T-helper 1 cell treated with Interleukin-12 subunit alpha and Interleukin-12 subunit beta and Interleukin-4 antibody, amounts not matched to agents 30 μg/mL and 1 μg/mL, for 36 hours (primary cell): Measurements from ENCODE around the gene MYO1G.

Source experiments
- H3K27ac Mint-ChIP-seq: one replicate; pipeline ENCODE4 v1.8.0; 2021; ENCODE audit warnings: mild to moderate bottlenecking, mixed read lengths
- H3K27me3 Mint-ChIP-seq: one replicate; pipeline ENCODE4 v1.8.0; 2021; ENCODE audit warnings: low read depth, mixed read lengths
- H3K36me3 Mint-ChIP-seq: one replicate; pipeline ENCODE4 v1.8.0; 2021; ENCODE audit warnings: low read depth, mixed read lengths
- H3K4me1 Mint-ChIP-seq: one replicate; pipeline ENCODE4 v1.8.0; 2021; ENCODE audit warnings: low read depth, mixed read lengths
- H3K4me3 Mint-ChIP-seq: one replicate; pipeline ENCODE4 v1.8.0; 2021; ENCODE audit warnings: mild to moderate bottlenecking, moderate library complexity, mixed read lengths
- H3K9me3 Mint-ChIP-seq: one replicate; pipeline ENCODE4 v1.8.0; 2021; ENCODE audit warnings: mixed read lengths

The MYO1G gene

GRCh38 chr7:44969701-44970522 lies 8.9 kb downstream of the MYO1G start:
- Mint-ChIP-seq H3K27ac (no peak overlapping the region), H3K27me3 (no peaks in the 10 kb centered on the region), H3K9me3 (no peaks in the 10 kb centered on the region), H3K4me3 (no peak overlapping the region), H3K4me1 (peaks cover 15% of the 10 kb centered on the region), H3K36me3 (peaks cover 53% of the 10 kb centered on the region)

- H3K9me3 Mint-ChIP-seq = no peaks in the 10 kb centered on the region
- H3K27me3 Mint-ChIP-seq = no peaks in the 10 kb centered on the region
- peaks cover 10% of the 10 kb centered on the region for H3K4me1 Mint-ChIP-seq
- H3K27ac Mint-ChIP-seq = no peak overlapping the region
- no peak overlapping the region for H3K4me3 Mint-ChIP-seq
- peaks cover 46% of the 10 kb centered on the region for H3K36me3 Mint-ChIP-seq
Measured at GRCh38 chr7:44969049-44969700, 9.6 kb downstream of the MYO1G start.

- Mint-ChIP-seq H3K36me3 (peaks cover 43% of the 10 kb centered on the region), H3K27ac (no peak overlapping the region), H3K4me3 (no peak overlapping the region), H3K27me3 (no peaks in the 10 kb centered on the region), H3K9me3 (no peaks in the 10 kb centered on the region), H3K4me1 (peaks cover 10% of the 10 kb centered on the region)
Measured at GRCh38 chr7:44967571-44968446, 11.0 kb downstream of the MYO1G start.

GRCh38 chr7:44966731-44967538 lies 11.9 kb downstream of the MYO1G start:
- Mint-ChIP-seq H3K4me3 (no peak overlapping the region), H3K27me3 (no peaks in the 10 kb centered on the region), H3K27ac (no peak overlapping the region), H3K9me3 (no peaks in the 10 kb centered on the region), H3K4me1 (peaks cover 7% of the 10 kb centered on the region), H3K36me3 (peaks cover 39% of the 10 kb centered on the region)

GRCh38 chr7:44965937-44966730 lies 12.7 kb downstream of the MYO1G start:
- Mint-ChIP-seq H3K9me3 (no peaks in the 10 kb centered on the region), H3K27me3 (no peaks in the 10 kb centered on the region), H3K27ac (no peak overlapping the region), H3K4me1 (peaks cover 4% of the 10 kb centered on the region), H3K4me3 (no peak overlapping the region), H3K36me3 (peaks cover 33% of the 10 kb centered on the region)

- Mint-ChIP-seq H3K27me3 (no peaks in the 10 kb centered on the region), H3K4me3 (no peak overlapping the region), H3K4me1 (peaks cover 6% of the 10 kb centered on the region), H3K36me3 (peaks cover 32% of the 10 kb centered on the region), H3K27ac (no peak overlapping the region), H3K9me3 (no peaks in the 10 kb centered on the region)
Measured at GRCh38 chr7:44965441-44965903, 13.3 kb downstream of the MYO1G start.

- Mint-ChIP-seq H3K4me3 (no peak overlapping the region), H3K27ac (peak overlapping the region; percentile 6), H3K4me1 (peaks cover 10% of the 10 kb centered on the region), H3K36me3 (peaks cover 34% of the 10 kb centered on the region), H3K27me3 (no peaks in the 10 kb centered on the region), H3K9me3 (no peaks in the 10 kb centered on the region)
Measured at GRCh38 chr7:44964831-44965440, 13.9 kb downstream of the MYO1G start.

GRCh38 chr7:44964384-44964830 lies 14.4 kb downstream of the MYO1G start:
- no peaks in the 10 kb centered on the region for H3K27me3 Mint-ChIP-seq
- no peak overlapping the region for H3K4me3 Mint-ChIP-seq
- peaks cover 36% of the 10 kb centered on the region for H3K36me3 Mint-ChIP-seq
- H3K4me1 Mint-ChIP-seq = peaks cover 16% of the 10 kb centered on the region
- no peaks in the 10 kb centered on the region for H3K9me3 Mint-ChIP-seq
- H3K27ac Mint-ChIP-seq = no peak overlapping the region

GRCh38 chr7:44963364-44964290 lies 15.2 kb downstream of the MYO1G start:
- H3K4me3 Mint-ChIP-seq = no peak overlapping the region
- no peaks in the 10 kb centered on the region for H3K27me3 Mint-ChIP-seq
- H3K4me1 Mint-ChIP-seq = peaks cover 21% of the 10 kb centered on the region
- H3K36me3 Mint-ChIP-seq = peaks cover 31% of the 10 kb centered on the region
- no peaks in the 10 kb centered on the region for H3K9me3 Mint-ChIP-seq
- no peak overlapping the region for H3K27ac Mint-ChIP-seq

- Mint-ChIP-seq H3K9me3 (no peaks in the 10 kb centered on the region), H3K4me3 (no peak overlapping the region)
Measured at GRCh38 chr7:44962483-44963251, 16.1 kb downstream of the MYO1G start.

GRCh38 chr7:44961844-44962482 lies 16.9 kb downstream of the MYO1G start:
- H3K36me3 Mint-ChIP-seq = peaks cover 18% of the 10 kb centered on the region
- no peaks in the 10 kb centered on the region for H3K9me3 Mint-ChIP-seq
- H3K27me3 Mint-ChIP-seq = no peaks in the 10 kb centered on the region
- no peak overlapping the region for H3K4me3 Mint-ChIP-seq
- no peak overlapping the region for H3K27ac Mint-ChIP-seq
- H3K4me1 Mint-ChIP-seq = peaks cover 17% of the 10 kb centered on the region

More at GRCh38 chr7:44962483-44963251, 16.1 kb downstream of the MYO1G start:
- H3K36me3 Mint-ChIP-seq = peaks cover 24% of the 10 kb centered on the region
- H3K4me1 Mint-ChIP-seq = peaks cover 17% of the 10 kb centered on the region
- H3K27me3 Mint-ChIP-seq = no peaks in the 10 kb centered on the region
- H3K27ac Mint-ChIP-seq = no peak overlapping the region
